ENCODE results near the gene TBC1D3I.

- TF ChIP-seq ZBTB1 (CRISPR knock-in tag; IDR thresholded peaks at IDR 0.05; ENCODE audit: borderline replicate concordance): no peak
- TF ChIP-seq CERS6 (CRISPR knock-in tag; IDR thresholded peaks at IDR 0.05): no peak
These were observed 59.5 kb downstream of the TBC1D3I start for GRCh38 chr17:36204724-36205500.
